ENCODE results near the gene NUDT1.

GRCh38 chr7:2209961-2210323 is 32.1 kb upstream of the NUDT1 start:
- TF ChIP-seq CTCF (IDR thresholded peaks at IDR 0.05; ENCODE audit: poor library complexity) (no peak), EZH2 (IDR thresholded peaks at IDR 0.05; ENCODE audit: borderline replicate concordance) (no peak), EZH2phosphoT487 (IDR thresholded peaks at IDR 0.05; ENCODE audit: low read depth, severe bottlenecking, unreplicated experiment) (no peak)

Data from hepatocyte (in vitro differentiated cells).